Mesendoderm (in vitro differentiated cells): ENCODE results near the gene LSM4.

Source experiments
- DNase-seq: peaks from one replicate; pipeline ENCODE4 v3.0.0; 2013
- H2AK5ac ChIP-seq: 2 replicates; pipeline ENCODE4 v1.6.1; 2013; ENCODE audit warnings: low read length, inconsistent platforms
- H2BK120ac ChIP-seq: 2 replicates; pipeline ENCODE4 v1.6.1; 2013; ENCODE audit warnings: low read depth, mild to moderate bottlenecking, low read length, moderate library complexity, mixed read lengths
- H2BK15ac ChIP-seq: replicated peaks from 2 replicates; pipeline ENCODE4 v1.6.1; 2013; ENCODE audit warnings: low read depth, mild to moderate bottlenecking, moderate library complexity
- H2BK5ac ChIP-seq: 2 replicates; pipeline ENCODE4 v1.6.1; 2013; ENCODE audit warnings: low read length, inconsistent platforms
- H3K18ac ChIP-seq: 2 replicates; pipeline ENCODE4 v1.6.1; 2013; ENCODE audit warnings: mild to moderate bottlenecking, low read length, mixed read lengths
- H3K23ac ChIP-seq: one replicate; pipeline ENCODE4 v1.6.1; 2013; ENCODE audit warnings: low read length
- H3K27ac ChIP-seq: 2 replicates; pipeline ENCODE4 v1.5.1; 2013; ENCODE audit warnings: low read depth, mild to moderate bottlenecking, inconsistent platforms, low read length, moderate library complexity
- H3K27me3 ChIP-seq: 2 replicates; pipeline ENCODE4 v1.6.1; 2013; ENCODE audit warnings: low read length, control low read depth, mild to moderate bottlenecking, inconsistent platforms; ENCODE audit not compliant: insufficient read depth, poor library complexity
- H3K36me3 ChIP-seq: 2 replicates; pipeline ENCODE4 v1.6.1; 2013; ENCODE audit warnings: low read length, inconsistent platforms; ENCODE audit not compliant: control insufficient read depth, insufficient read depth
- H3K4ac ChIP-seq: one replicate; pipeline ENCODE4 v1.6.1; 2013; ENCODE audit warnings: low read depth, mild to moderate bottlenecking, low read length, moderate library complexity
- H3K4me1 ChIP-seq: 2 replicates; pipeline ENCODE4 v1.6.1; 2013; ENCODE audit warnings: low read depth, low read length, inconsistent platforms; ENCODE audit not compliant: control insufficient read depth
- H3K4me2 ChIP-seq: 2 replicates; pipeline ENCODE4 v1.6.1; 2013; ENCODE audit warnings: low read length
- H3K4me3 ChIP-seq: 2 replicates; pipeline ENCODE4 v1.5.1; 2013; ENCODE audit warnings: mild to moderate bottlenecking, low read length
- H3K56ac ChIP-seq: one replicate; pipeline ENCODE4 v1.6.1; 2013; ENCODE audit warnings: low read length
- H3K79me1 ChIP-seq: 2 replicates; pipeline ENCODE4 v1.6.1; 2013; ENCODE audit warnings: low read length, inconsistent platforms
- H3K79me2 ChIP-seq: 2 replicates; pipeline ENCODE4 v1.6.1; 2013; ENCODE audit warnings: mild to moderate bottlenecking, low read length; ENCODE audit not compliant: control insufficient read depth, insufficient read depth
- H3K9ac ChIP-seq: 2 replicates; pipeline ENCODE4 v1.6.1; 2013; ENCODE audit warnings: low read length, inconsistent platforms
- H4K5ac ChIP-seq: one replicate; pipeline ENCODE4 v1.6.1; 2013; ENCODE audit warnings: low read length
- H4K8ac ChIP-seq: one replicate; pipeline ENCODE4 v1.6.1; 2013; ENCODE audit warnings: low read depth, mild to moderate bottlenecking, control low read depth, low read length, moderate library complexity
- WGBS: extraction: QIAGEN DNeasy Blood & Tissue Kit; methylation state at CpG from one replicate; pipeline ENCODE4 v1.1.7; 2013; ENCODE audit warnings: low lambda C conversion rate, missing lambda C conversion rate; ENCODE audit not compliant: insufficient coverage; ENCODE audit errors: extremely low coverage; 5-methylcytosine and 5-hydroxymethylcytosine counted together

LSM4 gene

DNA sequence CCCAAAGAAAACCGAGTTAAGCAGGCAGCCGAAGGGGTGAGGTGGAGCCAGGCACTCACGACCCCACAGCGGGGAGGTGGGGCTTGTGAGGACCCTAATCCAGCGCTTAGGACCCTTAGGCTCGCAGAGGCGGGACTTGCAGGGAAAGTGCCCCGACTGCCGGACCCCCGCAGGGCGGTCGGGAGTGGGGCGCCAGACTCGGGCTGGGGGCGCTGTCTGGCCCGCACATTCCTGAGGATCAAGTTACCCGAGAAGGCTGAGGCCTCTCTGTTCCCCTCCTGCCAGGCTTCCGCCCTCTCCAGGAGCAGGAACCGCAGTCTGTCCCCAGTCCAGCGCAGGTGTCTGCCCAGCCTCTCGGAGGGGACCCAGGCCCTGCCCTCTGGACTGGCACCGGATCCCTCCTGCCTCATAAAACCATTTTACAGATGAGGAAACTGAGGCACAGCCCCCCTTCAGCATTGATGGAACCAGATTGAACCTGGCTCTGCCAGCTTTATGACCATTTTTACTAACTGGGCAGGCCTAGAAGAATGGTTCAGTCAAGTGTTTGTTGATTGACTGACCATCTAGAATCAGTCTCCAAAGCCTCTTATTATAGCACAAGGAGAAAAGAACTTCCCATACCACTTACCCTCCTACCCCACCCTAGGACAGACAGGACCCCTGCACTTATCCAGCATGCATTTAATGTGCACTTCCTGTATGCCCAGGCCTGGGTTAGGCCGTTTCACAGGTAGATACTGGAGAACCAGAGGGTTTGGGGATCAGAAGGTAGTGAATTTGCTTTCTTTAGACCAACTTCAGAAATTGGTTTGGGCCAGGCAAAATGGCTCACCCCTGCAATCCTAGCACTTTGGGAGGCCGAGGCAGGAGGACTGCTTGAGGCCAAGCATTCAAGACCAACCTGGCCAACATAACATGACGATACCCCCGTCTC is 34.8 kb downstream of the LSM4 start:
- Histone ChIP-seq H3K36me3 (no peaks in the 10 kb centered on the region), H3K27me3 (no peaks in the 10 kb centered on the region), H4K8ac (no peak overlapping the region), H3K79me2 (no peaks in the 10 kb centered on the region), H3K56ac (peak overlapping the region; percentile 85), H3K4me3 (no peak overlapping the region), H3K9ac (peak overlapping the region; percentile 49), H2BK120ac (peak overlapping the region; percentile 61), H2AK5ac (peak overlapping the region; percentile 8), H2BK15ac (no peak overlapping the region), H3K18ac (peak overlapping the region; percentile 69), H3K79me1 (no peaks in the 10 kb centered on the region), H3K4ac (peak overlapping the region; percentile 46), H4K5ac (no peak overlapping the region), H3K4me2 (peak overlapping the region; percentile 26), H3K4me1 (peaks cover 10% of the 10 kb centered on the region), H3K23ac (no peak overlapping the region), H3K27ac (peak overlapping the region; percentile 64), H2BK5ac (peak overlapping the region; percentile 29)
- WGBS = no CpG with 5 or more reads among the region's 26 CpGs
- peak; percentile 91 for DNase-seq

DNA sequence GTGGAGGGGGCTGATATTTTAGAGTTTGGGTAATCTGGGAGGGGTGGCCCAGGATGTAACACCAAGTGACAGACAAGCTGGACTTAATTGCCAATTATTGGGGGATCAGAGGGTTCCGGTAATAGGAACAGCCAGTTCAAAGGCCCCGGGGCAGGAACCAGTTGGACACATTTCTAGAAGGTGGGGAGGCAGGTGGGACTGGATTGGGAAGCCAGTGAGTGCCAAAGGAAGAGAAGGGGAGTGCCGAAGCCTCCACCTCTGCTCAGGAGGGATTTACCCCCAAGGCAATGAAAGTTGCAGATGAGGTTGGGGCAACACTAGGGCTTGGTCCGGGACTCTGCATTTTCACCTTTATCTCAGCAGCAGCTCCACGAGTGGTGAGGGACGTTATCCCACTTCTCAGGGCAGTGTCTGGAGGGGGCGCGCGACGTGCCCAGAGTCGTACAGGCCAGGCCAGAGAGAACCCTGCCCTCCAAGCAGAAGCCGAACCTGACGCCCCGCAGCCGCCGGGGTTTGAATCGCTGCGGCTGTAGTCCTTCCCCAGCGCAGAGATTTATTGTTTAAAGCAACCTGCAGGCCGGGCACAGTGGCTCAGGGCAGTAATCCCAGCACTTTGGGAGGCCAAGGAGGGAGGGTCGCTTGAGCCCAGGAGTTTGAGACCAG is 35.8 kb downstream of the LSM4 start:
- Histone ChIP-seq H3K9ac (peak overlapping the region; percentile 49), H2AK5ac (peak overlapping the region; percentile 7), H3K4me2 (no peak overlapping the region), H3K4ac (peak overlapping the region; percentile 1), H4K5ac (no peak overlapping the region), H3K18ac (peak overlapping the region; percentile 53), H3K4me1 (peaks cover 8% of the 10 kb centered on the region), H3K27me3 (no peaks in the 10 kb centered on the region), H3K79me2 (no peaks in the 10 kb centered on the region), H2BK120ac (peak overlapping the region; percentile 18), H3K27ac (peak overlapping the region; percentile 64), H3K56ac (peak overlapping the region; percentile 85), H3K36me3 (no peaks in the 10 kb centered on the region), H3K4me3 (no peak overlapping the region), H2BK5ac (peak overlapping the region; percentile 1), H2BK15ac (no peak overlapping the region), H4K8ac (no peak overlapping the region), H3K23ac (no peak overlapping the region), H3K79me1 (no peaks in the 10 kb centered on the region)
- WGBS = no CpG with 5 or more reads among the region's 21 CpGs
- peak; percentile 66 for DNase-seq

DNA sequence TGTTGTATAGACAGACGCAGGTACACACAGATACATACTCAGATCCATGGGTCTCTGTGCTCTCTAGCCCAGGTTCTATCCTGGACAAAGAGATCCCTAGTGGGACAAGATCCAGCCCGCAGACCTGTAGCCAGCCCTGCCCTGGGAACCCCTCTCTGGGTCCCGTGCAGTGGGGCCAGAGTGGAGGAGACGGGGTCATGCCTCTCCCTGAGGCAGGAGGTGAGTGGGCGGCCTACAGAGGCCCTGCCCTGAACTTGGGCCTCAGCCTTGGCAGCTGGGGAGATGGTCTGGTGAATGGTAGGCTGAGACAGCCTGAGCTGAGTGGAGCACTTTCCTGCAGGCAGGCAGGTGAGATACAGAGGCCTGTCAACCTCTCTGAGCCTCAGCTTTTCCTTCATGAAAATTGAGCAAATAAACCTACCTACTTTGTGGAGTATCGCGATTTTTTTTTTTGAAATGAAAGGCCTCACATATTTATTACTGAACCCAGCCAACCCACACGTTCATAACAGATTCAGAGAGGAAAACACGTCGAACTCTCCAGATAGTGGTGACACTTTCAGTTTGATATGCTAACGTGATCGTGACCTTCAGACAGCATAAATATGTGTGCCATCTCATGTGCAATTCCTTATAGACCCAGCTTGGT is 38.0 kb downstream of the LSM4 start:
- H3K56ac ChIP-seq = peak overlapping the region; percentile 56
- no peaks in the 10 kb centered on the region for H3K79me1 ChIP-seq
- peak overlapping the region; percentile 91 for H2AK5ac ChIP-seq
- H2BK120ac ChIP-seq = no peak overlapping the region
- no peak overlapping the region for H2BK5ac ChIP-seq
- peaks cover 8% of the 10 kb centered on the region for H3K4me1 ChIP-seq
- no peak overlapping the region for H3K18ac ChIP-seq
- no peak overlapping the region for H3K23ac ChIP-seq
- peak overlapping the region; percentile 13 for H3K9ac ChIP-seq
- no peak overlapping the region for H3K4me2 ChIP-seq
- H3K36me3 ChIP-seq = no peaks in the 10 kb centered on the region
- no peaks in the 10 kb centered on the region for H3K27me3 ChIP-seq
- H3K4ac ChIP-seq = no peak overlapping the region
- H4K5ac ChIP-seq = no peak overlapping the region
- no peak overlapping the region for H3K4me3 ChIP-seq
- WGBS = no CpG with 5 or more reads among the region's 12 CpGs
- no peak for DNase-seq
- H4K8ac ChIP-seq = no peak overlapping the region
- no peak overlapping the region for H2BK15ac ChIP-seq
- H3K27ac ChIP-seq = no peak overlapping the region
- H3K79me2 ChIP-seq = peaks cover 14% of the 10 kb centered on the region

DNA sequence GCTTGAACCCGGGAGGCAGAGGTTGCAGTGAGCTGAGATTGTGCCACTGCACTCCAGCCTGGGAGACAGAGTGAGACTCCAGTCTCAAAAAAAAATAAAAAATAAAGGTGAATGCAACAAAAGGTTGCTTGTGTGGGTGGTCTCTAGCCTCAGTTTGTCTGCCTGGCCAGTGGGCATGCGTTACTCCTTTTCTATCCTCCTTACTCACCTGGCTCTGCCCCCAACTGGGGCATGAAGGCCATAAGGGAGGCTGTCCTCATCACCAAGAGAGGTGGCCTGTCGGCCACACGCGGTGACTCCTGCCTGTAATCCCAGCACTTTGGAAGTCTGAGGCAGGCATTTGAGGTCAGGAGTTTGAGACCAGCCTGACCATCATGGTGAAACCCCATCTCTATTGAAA is 39.5 kb downstream of the LSM4 start:
- Histone ChIP-seq H3K4me3 (no peak overlapping the region), H4K8ac (no peak overlapping the region), H3K27ac (no peak overlapping the region), H4K5ac (no peak overlapping the region), H2BK5ac (no peak overlapping the region), H3K4me2 (no peak overlapping the region), H3K4ac (no peak overlapping the region), H3K23ac (no peak overlapping the region), H3K36me3 (peaks cover 5% of the 10 kb centered on the region), H2AK5ac (no peak overlapping the region), H3K9ac (no peak overlapping the region), H3K27me3 (no peaks in the 10 kb centered on the region), H2BK15ac (no peak overlapping the region), H3K79me2 (peaks cover 27% of the 10 kb centered on the region), H3K18ac (no peak overlapping the region), H3K4me1 (peaks cover 12% of the 10 kb centered on the region), H3K56ac (no peak overlapping the region), H2BK120ac (no peak overlapping the region), H3K79me1 (peaks cover 6% of the 10 kb centered on the region)
- DNase-seq = no peak
- WGBS = no CpG with 5 or more reads among the region's 5 CpGs

DNA sequence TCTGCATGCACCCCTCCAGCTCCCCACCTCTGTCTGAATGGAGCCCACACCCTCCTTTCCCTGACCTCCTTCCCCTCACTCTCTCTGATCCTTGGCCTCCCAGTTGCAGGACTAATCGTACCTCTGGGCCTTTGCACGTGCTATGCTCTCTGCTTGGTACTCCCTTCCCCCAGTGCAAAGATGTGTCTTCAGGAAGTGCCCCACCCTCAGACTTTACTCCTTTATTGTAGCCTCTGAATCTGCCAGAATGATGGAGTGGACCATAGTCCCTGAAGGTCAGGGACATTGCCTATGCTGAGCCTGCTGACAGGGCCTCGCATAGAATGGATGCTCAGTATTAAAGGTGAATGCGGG is 40.1 kb downstream of the LSM4 start:
- peaks cover 9% of the 10 kb centered on the region for H3K4me1 ChIP-seq
- no CpG with 5 or more reads among the region's 4 CpGs for WGBS
- H3K27me3 ChIP-seq = no peaks in the 10 kb centered on the region
- no peak overlapping the region for H3K4me2 ChIP-seq
- no peak overlapping the region for H2BK15ac ChIP-seq
- peak overlapping the region; percentile 99 for H3K27ac ChIP-seq
- H4K5ac ChIP-seq = no peak overlapping the region
- peak overlapping the region; percentile 92 for H3K9ac ChIP-seq
- H3K36me3 ChIP-seq = peaks cover 5% of the 10 kb centered on the region
- H3K18ac ChIP-seq = peak overlapping the region; percentile 51
- H3K56ac ChIP-seq = peak overlapping the region; percentile 97
- peak; percentile 18 for DNase-seq
- H3K23ac ChIP-seq = no peak overlapping the region
- H3K4ac ChIP-seq = no peak overlapping the region
- H2AK5ac ChIP-seq = no peak overlapping the region
- no peak overlapping the region for H2BK120ac ChIP-seq
- H3K4me3 ChIP-seq = no peak overlapping the region
- peak overlapping the region; percentile 40 for H2BK5ac ChIP-seq
- H4K8ac ChIP-seq = no peak overlapping the region
- H3K79me1 ChIP-seq = peaks cover 10% of the 10 kb centered on the region
- H3K79me2 ChIP-seq = peaks cover 33% of the 10 kb centered on the region
